Adrenal gland (tissue), 12 donors: ENCODE results near the gene DIPK1B. TPM values are rescaled to one million over a fixed set of nuclear protein-coding genes. Genes with fewer than 3 reads are reported as not detected.

Source experiments
- DNase-seq, 7 donors: peaks; one replicate each; pipeline ENCODE4 v3.0.0-alpha.2; 2019 to 2020
- H3K27ac ChIP-seq, 5 donors: fragments of 200-600 bp; sonication (generic) in 4 of 5; 1 replicate in 3 of 5; 2 replicates in 2 of 5; pipeline versions ENCODE4 v1.5.1 to v1.8.0; 2016 to 2020; ENCODE audit warnings: mild to moderate bottlenecking in 1 of 5
- H3K27me3 ChIP-seq: fragments of 200-600 bp; 2 replicates; pipeline ENCODE4 v1.8.0; 2021
- H3K36me3 ChIP-seq, 2 donors: fragments of 200-600 bp; replicated peaks in 1 of 2; 1 replicate in 1 of 2; 2 replicates in 1 of 2; pipeline versions ENCODE4 v1.5.1 to v1.8.0; 2018 to 2022
- H3K4me1 ChIP-seq, 2 donors: fragments of 200-600 bp; replicated peaks in 1 of 2; 1 replicate in 1 of 2; 2 replicates in 1 of 2; pipeline versions ENCODE4 v1.5.1 to v1.8.0; 2018 to 2021
- H3K4me3 ChIP-seq, 4 donors: fragments of 200-600 bp; sonication (generic) in 3 of 4; one replicate each; pipeline ENCODE4 v1.5.1; 2016 to 2018
- H3K9me3 ChIP-seq, 3 donors: fragments of 200-600 bp; sonication (generic) in 1 of 3; replicated peaks in 1 of 3; 1 replicate in 2 of 3; 2 replicates in 1 of 3; pipeline versions ENCODE4 v1.5.1 to v1.8.0; 2016 to 2021
- CTCF ChIP-seq, 6 experiments: fragments of 450-650 bp in 4 of 6; fragments of 200-600 bp in 2 of 6; sonication (generic) in 1 of 6; IDR thresholded peaks; 1 replicate in 5 of 6; 2 replicates in 1 of 6; pipeline versions ENCODE4 v1.5.1 to v1.8.0; 2016 to 2021; ENCODE audit warnings: antibody characterized with exemption in 6 of 6, mild to moderate bottlenecking in 2 of 6, moderate library complexity in 1 of 6
- POLR2A ChIP-seq, 2 donors: fragments of 450-650 bp; IDR thresholded peaks; one replicate each; pipeline ENCODE4 v1.6.1; 2017; ENCODE audit warnings: antibody characterized with exemption in 2 of 2, mild to moderate bottlenecking in 2 of 2, moderate library complexity in 1 of 2
- WGBS, 4 donors: extraction: QIAGEN DNeasy Blood & Tissue Kit in 2 of 4; methylation state at CpG; one replicate each; pipeline versions ENCODE4 v1.1.5 to v1.1.7; 2013 to 2017; 5-methylcytosine and 5-hydroxymethylcytosine counted together
- intact Hi-C, 2 donors: fragments of 100-400 bp; cut with DNase I; formaldehyde crosslinking; loops; one replicate each; pipeline versions ENCODE4 v1.14.1 to v1.15.0; 2022 to 2023
- polyA plus RNA-seq, 3 donors: library from polyadenylated mRNA; stranded (reverse); fragments of 200-250 nt in 2 of 3; fragments of 350-450 nt in 1 of 3; fragmentation: Illumina TruSeq in 1 of 3; extraction: RNeasy Lipid Tissue Mini Kit (QIAGEN cat#74804) in 1 of 3; gene quantifications; one replicate each; pipeline ENCODE4 v1.2.3, GENCODE V29; 2013 to 2014
- total RNA-seq, 9 donors: library from RNA; depleted of rRNA in 4 of 9; stranded (reverse); fragments of >200 nt in 4 of 9; fragments of 120-200 nt in 1 of 9; fragmentation: NEBNext Ultra II Directional in 1 of 9; extraction: Animal tissue kit (Norgen Biotek cat#: 25700) in 1 of 9; gene quantifications; one replicate each; pipeline versions ENCODE4 v1.1.0 to v1.2.4, GENCODE V29; 2013 to 2023
- donor health status: healthy with polysubstance abuse.
- donor health status: Bipolar disorder and iron deficiency.
- donor health status: DM: yes; HTN: yes; CAD: no.
- donor health status: DM: no; HTN: no; CAD: no.
- donor health status: DM: no; HTN: no; CAD: no.
- donor health status: DM: yes; HTN: yes; CAD: no.

Gene DIPK1B
- total and polyA plus RNA-seq, 12 donors: 1.4 to 19.2 (median 8.3) TPM

GRCh38 chr9:136761545-136761981 lies 49.2 kb downstream of the DIPK1B start:
- 64 to 83% (median 75%) methylated on average over 8 to 13 of the region's 13 CpGs for WGBS, 4 donors
- DNase-seq: no peak
- no peaks in the 10 kb centered on the region for H3K9me3 ChIP-seq
- H3K27me3 ChIP-seq: no peaks in the 10 kb centered on the region
- TF ChIP-seq CTCF (IDR thresholded peaks at IDR 0.05): no peak
- no peak for TF ChIP-seq POLR2A (IDR thresholded peaks at IDR 0.05)
- no peaks in the 10 kb centered on the region for H3K4me1 ChIP-seq
- H3K4me3 ChIP-seq: no peak overlapping the region
- intact Hi-C loops: no loop called here
- H3K27ac ChIP-seq: no peak overlapping the region
- H3K36me3 ChIP-seq: no peaks in the 10 kb centered on the region

- Histone ChIP-seq H3K4me1 (no peaks in the 10 kb centered on the region), H3K27me3 (no peaks in the 10 kb centered on the region), H3K27ac (no peak overlapping the region), H3K4me3 (no peak overlapping the region), H3K36me3 (no peaks in the 10 kb centered on the region), H3K9me3 (no peaks in the 10 kb centered on the region)
- WGBS, 4 donors: 75 to 89% (median 84%) methylated on average over 10 to 17 of the region's 17 CpGs
- no peak for DNase-seq
- intact Hi-C loops: no loop called here
- TF ChIP-seq CTCF (IDR thresholded peaks at IDR 0.05): no peak
- TF ChIP-seq POLR2A (IDR thresholded peaks at IDR 0.05): no peak
Measured at GRCh38 chr9:136762221-136762691, 49.9 kb downstream of the DIPK1B start.

GRCh38 chr9:136762915-136763648 lies 50.7 kb downstream of the DIPK1B start:
- DNase-seq: peak in 2 of 7 donors; percentile 20
- Histone ChIP-seq H3K4me3 (no peak overlapping the region), H3K36me3 (no peaks in the 10 kb centered on the region), H3K27ac (no peak overlapping the region), H3K9me3 (no peaks in the 10 kb centered on the region), H3K27me3 (peaks cover 5% of the 10 kb centered on the region), H3K4me1 (no peaks in the 10 kb centered on the region)
- intact Hi-C loops: no loop called here
- 18 to 39% (median 27%) methylated on average over 12 to 37 of the region's 37 CpGs for WGBS, 4 donors
- no peak for TF ChIP-seq CTCF (IDR thresholded peaks at IDR 0.05)
- TF ChIP-seq POLR2A (IDR thresholded peaks at IDR 0.05): no peak

- Histone ChIP-seq H3K4me1 (no peaks in the 10 kb centered on the region), H3K36me3 (no peaks in the 10 kb centered on the region), H3K4me3 (no peak overlapping the region), H3K9me3 (no peaks in the 10 kb centered on the region), H3K27ac (no peak overlapping the region), H3K27me3 (peaks cover 6% of the 10 kb centered on the region)
- TF ChIP-seq POLR2A (IDR thresholded peaks at IDR 0.05) (no peak), CTCF (IDR thresholded peaks at IDR 0.05) (no peak)
- intact Hi-C loops: no loop called here
- DNase-seq: no peak
- WGBS, 4 donors: 60 to 85% (median 80%) methylated on average over 2 to 14 of the region's 14 CpGs
Measured at GRCh38 chr9:136763649-136764035, 51.3 kb downstream of the DIPK1B start.
